ENCODE data around the gene MBD3L5.
"Not testable (repeated sequence)": the region's sequence is repeated elsewhere in the genome, so short reads cannot be mapped to it uniquely, and the experiment has no call there.

DNA sequence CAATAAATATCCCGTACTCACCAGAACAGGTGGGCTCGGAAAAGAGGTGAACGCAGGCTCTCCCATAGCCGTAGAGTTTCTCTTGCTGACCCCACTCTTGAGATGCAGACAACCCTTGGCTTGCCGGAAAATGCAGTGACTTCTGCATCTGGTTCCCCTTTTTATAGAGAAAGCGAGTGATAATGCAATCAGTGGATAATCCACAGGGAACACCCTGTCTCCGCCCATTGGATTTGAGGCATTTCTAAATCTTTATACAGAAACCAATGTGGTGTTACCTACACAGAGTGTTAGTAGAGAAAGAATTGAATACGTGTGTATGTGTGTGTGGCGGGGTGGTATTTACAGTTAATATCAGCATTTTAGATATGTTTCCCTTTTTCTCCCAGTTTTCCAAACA lies 9.7 kb downstream of the MBD3L5 start, which contains the start of gene MBD3L4:
- TF ChIP-seq, protein P1, sequence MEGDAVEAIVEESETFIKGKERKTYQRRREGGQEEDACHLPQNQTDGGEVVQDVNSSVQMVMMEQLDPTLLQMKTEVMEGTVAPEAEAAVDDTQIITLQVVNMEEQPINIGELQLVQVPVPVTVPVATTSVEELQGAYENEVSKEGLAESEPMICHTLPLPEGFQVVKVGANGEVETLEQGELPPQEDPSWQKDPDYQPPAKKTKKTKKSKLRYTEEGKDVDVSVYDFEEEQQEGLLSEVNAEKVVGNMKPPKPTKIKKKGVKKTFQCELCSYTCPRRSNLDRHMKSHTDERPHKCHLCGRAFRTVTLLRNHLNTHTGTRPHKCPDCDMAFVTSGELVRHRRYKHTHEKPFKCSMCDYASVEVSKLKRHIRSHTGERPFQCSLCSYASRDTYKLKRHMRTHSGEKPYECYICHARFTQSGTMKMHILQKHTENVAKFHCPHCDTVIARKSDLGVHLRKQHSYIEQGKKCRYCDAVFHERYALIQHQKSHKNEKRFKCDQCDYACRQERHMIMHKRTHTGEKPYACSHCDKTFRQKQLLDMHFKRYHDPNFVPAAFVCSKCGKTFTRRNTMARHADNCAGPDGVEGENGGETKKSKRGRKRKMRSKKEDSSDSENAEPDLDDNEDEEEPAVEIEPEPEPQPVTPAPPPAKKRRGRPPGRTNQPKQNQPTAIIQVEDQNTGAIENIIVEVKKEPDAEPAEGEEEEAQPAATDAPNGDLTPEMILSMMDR (IDR thresholded peaks at IDR 0.05; ENCODE audit: low read depth, low read length, missing input control), result not testable (repeated sequence)
- TF ChIP-seq RXRA (IDR thresholded peaks at IDR 0.05), result not testable (repeated sequence)
